Astrocyte of the cerebellum (primary cell): Measurements from ENCODE around the gene ALG12.

Experiments used
- DNase-seq: peaks from one replicate; pipeline ENCODE4 v3.0.0-alpha.2; 2011; ENCODE audit warnings: low read depth
- H3K4me3 ChIP-seq: 2 replicates; pipeline ENCODE4 v1.5.1; 2011; ENCODE audit warnings: mild to moderate bottlenecking, low read depth, low read length, moderate library complexity
- in situ Hi-C: cut with HindIII; loops from 2 replicates; pipeline ENCODE4 v1.10.0; 2017; ENCODE audit warnings: low sequenced_read_pairs
- TF ChIP-seq, protein P1 (sequence below): IDR thresholded peaks from 2 replicates; pipeline ENCODE4 v1.5.1; 2012; ENCODE audit warnings: low read length, low read depth, moderate library complexity, mild to moderate bottlenecking; ENCODE audit errors: missing control alignments

ALG12 gene

DNA sequence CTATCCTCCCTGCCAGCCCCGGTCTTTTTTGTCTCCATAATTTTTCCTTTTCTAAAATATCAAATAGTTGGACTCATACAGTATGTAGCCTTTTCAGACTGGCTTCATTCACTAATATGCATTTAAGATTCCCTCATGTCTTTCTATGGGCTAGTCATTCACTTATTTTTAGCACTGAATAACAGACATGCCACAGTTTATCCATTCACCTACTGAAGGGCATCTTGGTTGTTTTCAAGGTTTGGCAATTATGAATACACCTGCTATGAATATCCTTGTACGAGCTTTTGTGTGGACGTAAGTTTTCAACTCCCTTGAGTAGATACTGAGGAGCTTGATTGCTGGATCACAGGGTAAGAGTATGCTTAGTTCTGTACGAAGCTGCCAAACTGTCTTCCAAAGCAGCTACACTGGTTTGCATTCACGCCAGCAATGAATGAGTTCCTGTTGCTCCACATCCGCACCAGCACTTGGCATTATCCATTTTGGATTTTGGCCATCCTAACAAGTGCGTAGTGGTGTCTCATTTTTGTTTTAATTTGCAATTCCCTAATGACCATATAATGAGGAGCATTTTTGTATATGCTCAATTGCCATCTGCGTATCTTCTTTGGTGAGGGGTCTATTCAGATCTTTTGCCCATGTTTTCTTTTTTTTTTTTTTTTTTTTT lies 21.1 kb downstream of the ALG12 start:
- in situ Hi-C loops = no loop called here
- TF ChIP-seq, protein P1, sequence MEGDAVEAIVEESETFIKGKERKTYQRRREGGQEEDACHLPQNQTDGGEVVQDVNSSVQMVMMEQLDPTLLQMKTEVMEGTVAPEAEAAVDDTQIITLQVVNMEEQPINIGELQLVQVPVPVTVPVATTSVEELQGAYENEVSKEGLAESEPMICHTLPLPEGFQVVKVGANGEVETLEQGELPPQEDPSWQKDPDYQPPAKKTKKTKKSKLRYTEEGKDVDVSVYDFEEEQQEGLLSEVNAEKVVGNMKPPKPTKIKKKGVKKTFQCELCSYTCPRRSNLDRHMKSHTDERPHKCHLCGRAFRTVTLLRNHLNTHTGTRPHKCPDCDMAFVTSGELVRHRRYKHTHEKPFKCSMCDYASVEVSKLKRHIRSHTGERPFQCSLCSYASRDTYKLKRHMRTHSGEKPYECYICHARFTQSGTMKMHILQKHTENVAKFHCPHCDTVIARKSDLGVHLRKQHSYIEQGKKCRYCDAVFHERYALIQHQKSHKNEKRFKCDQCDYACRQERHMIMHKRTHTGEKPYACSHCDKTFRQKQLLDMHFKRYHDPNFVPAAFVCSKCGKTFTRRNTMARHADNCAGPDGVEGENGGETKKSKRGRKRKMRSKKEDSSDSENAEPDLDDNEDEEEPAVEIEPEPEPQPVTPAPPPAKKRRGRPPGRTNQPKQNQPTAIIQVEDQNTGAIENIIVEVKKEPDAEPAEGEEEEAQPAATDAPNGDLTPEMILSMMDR = no peak
- no peak overlapping the region for H3K4me3 ChIP-seq
- no peak for DNase-seq

DNA sequence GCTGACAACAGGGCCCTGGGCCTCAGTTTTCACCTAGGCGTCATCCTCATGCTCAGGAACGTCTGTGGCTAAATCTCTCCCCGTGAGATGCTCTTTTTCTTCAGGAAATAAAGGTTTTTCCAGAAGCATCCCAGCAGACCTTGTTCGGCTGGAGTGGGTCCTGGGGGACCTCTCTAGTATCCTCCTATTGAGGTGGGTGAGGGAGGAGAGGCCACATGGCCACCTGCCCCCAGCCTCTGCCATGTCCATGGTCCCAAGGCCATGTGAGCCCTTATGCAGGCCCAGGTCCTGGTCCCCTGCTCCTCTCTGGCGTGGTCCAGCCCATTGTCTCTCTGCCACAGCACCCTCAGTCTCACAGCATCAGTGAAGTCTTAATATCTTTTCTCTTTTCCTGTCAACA lies 22.0 kb downstream of the ALG12 start:
- in situ Hi-C loops = no loop called here
- DNase-seq = no peak
- TF ChIP-seq, protein P1 = no peak
- no peak overlapping the region for H3K4me3 ChIP-seq

DNA sequence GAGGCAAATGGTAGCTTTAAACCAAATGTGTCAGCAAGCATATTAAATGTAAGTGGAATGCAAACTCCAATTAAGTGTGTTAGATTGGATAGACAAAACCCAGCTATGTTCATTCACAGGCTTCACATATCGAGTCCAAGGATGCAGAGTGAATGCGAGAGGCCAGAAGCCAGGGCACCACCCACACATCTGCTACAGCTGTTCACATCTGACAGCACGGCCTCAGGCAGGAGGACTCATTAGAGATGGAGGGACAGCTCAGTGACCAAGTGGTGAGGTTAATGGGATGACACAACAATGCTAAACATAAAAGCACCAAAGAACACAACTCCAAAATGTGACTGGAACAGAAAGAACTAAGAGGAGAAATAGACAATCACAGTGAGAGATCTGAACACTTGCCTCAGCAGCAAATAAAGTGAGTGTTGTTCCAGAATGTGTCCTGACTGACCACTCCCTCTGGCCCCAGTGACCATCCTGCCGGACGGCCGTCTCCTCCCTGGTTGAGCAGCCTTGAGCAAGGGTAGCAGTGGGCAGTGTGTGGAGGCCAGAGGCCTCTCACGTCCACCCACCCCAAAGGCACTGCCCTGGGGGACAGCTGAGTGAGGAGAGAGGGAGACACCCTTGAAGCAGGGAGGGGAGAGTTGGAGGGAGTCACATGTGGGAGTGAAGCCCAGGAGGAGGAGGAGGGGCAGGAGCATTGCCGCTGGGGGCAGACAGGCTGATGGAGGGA lies 23.8 kb downstream of the ALG12 start:
- TF ChIP-seq, protein P1 = no peak
- no peak overlapping the region for H3K4me3 ChIP-seq
- no peak for DNase-seq
- in situ Hi-C loops = no loop called here

DNA sequence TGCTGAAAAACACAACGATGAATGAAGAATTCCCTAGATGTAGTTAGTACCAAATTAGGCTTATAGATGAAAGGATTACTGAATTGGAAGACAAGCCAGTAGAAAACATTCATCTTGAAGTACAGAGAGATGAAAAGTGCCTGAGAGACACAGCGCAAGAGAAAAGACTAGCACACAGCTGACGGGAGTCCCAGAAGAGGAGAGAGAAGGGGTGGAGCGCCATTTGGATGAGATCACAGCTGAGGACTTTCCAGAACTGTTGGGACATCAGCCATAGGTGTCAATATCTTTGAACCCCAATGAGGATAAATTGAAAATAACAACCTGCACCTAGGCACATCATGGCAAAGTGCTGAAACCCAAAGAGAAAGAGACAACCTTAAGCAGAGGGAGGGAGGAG lies 25.2 kb downstream of the ALG12 start:
- TF ChIP-seq, protein P1 = no peak
- DNase-seq = no peak
- H3K4me3 ChIP-seq = no peak overlapping the region
- in situ Hi-C loops = no loop called here

DNA sequence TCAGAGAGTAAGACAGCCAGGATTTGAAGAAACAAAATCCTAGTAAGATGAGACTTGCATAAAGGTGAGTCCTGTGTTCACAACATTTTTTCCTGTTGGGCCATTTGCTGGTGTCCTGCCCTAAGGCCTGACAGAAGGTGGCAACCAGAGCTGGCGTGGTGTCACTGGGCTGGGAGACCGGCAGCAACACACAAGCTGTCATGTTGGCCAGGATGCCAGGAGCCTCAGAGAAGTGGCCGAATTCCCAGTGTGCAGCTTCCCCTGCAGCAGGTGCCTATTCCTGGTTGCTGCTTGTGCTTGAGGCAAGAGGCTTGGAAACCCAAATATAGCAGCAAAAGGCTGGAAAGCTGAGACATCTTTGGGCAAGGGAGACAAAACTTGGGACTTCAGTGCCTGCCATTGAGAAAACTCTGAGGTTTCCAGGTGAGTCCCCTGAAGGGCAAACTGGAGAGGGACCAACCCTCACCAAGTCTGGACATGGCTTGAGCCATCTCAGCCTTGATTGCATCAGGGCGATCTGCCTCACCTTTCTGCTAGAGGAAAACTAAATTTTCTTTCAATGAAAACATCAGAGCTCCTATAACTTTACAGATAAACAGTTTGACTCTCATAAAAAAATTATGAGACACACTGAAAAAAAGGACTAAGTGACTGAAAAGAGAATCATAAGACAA lies 25.9 kb downstream of the ALG12 start:
- H3K4me3 ChIP-seq = no peak overlapping the region
- in situ Hi-C loops = no loop called here
- TF ChIP-seq, protein P1 = no peak
- no peak for DNase-seq

DNA sequence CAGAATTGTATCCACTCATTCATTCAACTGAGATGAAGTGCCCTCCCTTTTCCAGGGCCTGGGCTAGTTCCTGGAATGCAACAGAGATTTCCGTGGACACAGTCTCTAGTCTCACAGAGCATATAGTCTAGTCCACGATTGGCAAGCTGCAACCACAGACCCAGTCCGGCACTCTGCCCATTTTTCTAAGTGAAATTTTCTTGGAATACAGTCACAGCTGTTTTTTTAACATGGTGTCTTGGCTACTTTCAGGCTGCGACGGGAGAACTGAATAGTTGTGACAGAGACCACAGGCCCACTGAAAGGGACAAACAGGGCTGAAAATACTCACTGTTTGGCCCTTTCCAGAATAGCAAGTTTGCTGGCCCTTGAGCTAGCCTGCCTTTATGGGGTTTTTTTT lies 29.2 kb downstream of the ALG12 start:
- TF ChIP-seq, protein P1 = no peak
- in situ Hi-C loops = no loop called here
- DNase-seq = peak; percentile 19

More for the DNA sequence above, 29.2 kb downstream of the ALG12 start:
- H3K4me3 ChIP-seq = no peak overlapping the region
